H9 (cell line): ENCODE measurements around the gene NCAM1. TPM values are rescaled to one million over a fixed set of nuclear protein-coding genes. Genes with fewer than 3 reads are reported as not detected.

ENCODE experiments used
- DNase-seq: peaks from one replicate; pipeline ENCODE4 v3.0.0-alpha.2; 2017
- H2AFZ ChIP-seq: one replicate; pipeline ENCODE4 v1.6.1; 2013; ENCODE audit warnings: mild to moderate bottlenecking, low read length, control low read depth, moderate library complexity
- H2AK5ac ChIP-seq: 2 replicates; pipeline ENCODE4 v1.6.1; 2013; ENCODE audit warnings: low read length, control low read depth, mixed read lengths; ENCODE audit not compliant: insufficient read length
- H2BK120ac ChIP-seq: one replicate; pipeline ENCODE4 v1.6.1; 2013; ENCODE audit warnings: low read depth, mild to moderate bottlenecking, low read length, control low read depth, inconsistent platforms; ENCODE audit not compliant: poor library complexity, severe bottlenecking
- H2BK12ac ChIP-seq: 2 replicates; pipeline ENCODE4 v1.6.1; 2013; ENCODE audit warnings: low read length, control low read depth, mixed read lengths, low read depth; ENCODE audit not compliant: insufficient read length
- H2BK15ac ChIP-seq: 2 replicates; pipeline ENCODE4 v1.6.1; 2013; ENCODE audit warnings: low read depth, low read length, control low read depth
- H2BK20ac ChIP-seq: one replicate; pipeline ENCODE4 v1.6.1; 2013; ENCODE audit warnings: low read depth, mild to moderate bottlenecking, low read length, control low read depth, inconsistent platforms; ENCODE audit not compliant: poor library complexity, severe bottlenecking
- H2BK5ac ChIP-seq: 2 replicates; pipeline ENCODE4 v1.6.1; 2013; ENCODE audit warnings: low read length, control low read depth, mixed read lengths; ENCODE audit not compliant: insufficient read length
- H3K14ac ChIP-seq: 2 replicates; pipeline ENCODE4 v1.6.1; 2013; ENCODE audit warnings: low read length, control low read depth; ENCODE audit not compliant: insufficient read depth
- H3K18ac ChIP-seq: 2 replicates; pipeline ENCODE4 v1.6.1; 2013; ENCODE audit warnings: low read depth, mild to moderate bottlenecking, mixed read lengths, low read length, control low read depth; ENCODE audit not compliant: insufficient read length
- H3K23ac ChIP-seq: 2 replicates; pipeline ENCODE4 v1.6.1; 2013; ENCODE audit warnings: low read length, control low read depth, mixed read lengths, low read depth; ENCODE audit not compliant: insufficient read length
- H3K23me2 ChIP-seq: 2 replicates; pipeline ENCODE4 v1.6.1; 2013; ENCODE audit warnings: low read depth, mild to moderate bottlenecking, mixed read lengths, low read length, control low read depth; ENCODE audit not compliant: insufficient read length, poor library complexity, severe bottlenecking
- H3K27ac ChIP-seq: 2 replicates; pipeline ENCODE4 v1.5.1; 2013; ENCODE audit warnings: low read length, control low read depth, mixed read lengths, low read depth; ENCODE audit not compliant: insufficient read length
- H3K27me3 ChIP-seq: 2 replicates; pipeline ENCODE4 v1.6.1; 2013; ENCODE audit warnings: low read length, control low read depth, inconsistent platforms; ENCODE audit not compliant: insufficient read depth
- H3K4ac ChIP-seq: 2 replicates; pipeline ENCODE4 v1.6.1; 2013; ENCODE audit warnings: low read depth, mild to moderate bottlenecking, control low read depth, inconsistent platforms, low read length, moderate library complexity
- H3K4me1 ChIP-seq: 2 replicates; pipeline ENCODE4 v1.6.1; 2013; ENCODE audit warnings: low read length, control low read depth, inconsistent platforms; ENCODE audit not compliant: insufficient read depth
- H3K4me2 ChIP-seq: 2 replicates; pipeline ENCODE4 v1.6.1; 2013; ENCODE audit warnings: low read length, control low read depth, mixed read lengths; ENCODE audit not compliant: insufficient read length, insufficient read depth
- H3K56ac ChIP-seq: 2 replicates; pipeline ENCODE4 v1.6.1; 2013; ENCODE audit warnings: low read depth, mild to moderate bottlenecking, mixed read lengths, low read length, control low read depth; ENCODE audit not compliant: insufficient read length
- H3K79me1 ChIP-seq: 2 replicates; pipeline ENCODE4 v1.6.1; 2013; ENCODE audit warnings: low read depth, mild to moderate bottlenecking, moderate library complexity, low read length, control low read depth, inconsistent platforms; ENCODE audit not compliant: insufficient read depth, poor library complexity, severe bottlenecking
- H3K79me2 ChIP-seq: 2 replicates; pipeline ENCODE4 v1.6.1; 2013; ENCODE audit warnings: low read length, control low read depth, inconsistent platforms; ENCODE audit not compliant: insufficient read depth
- H3K9ac ChIP-seq: 2 replicates; pipeline ENCODE4 v1.6.1; 2013; ENCODE audit warnings: low read length, control low read depth, mixed read lengths; ENCODE audit not compliant: insufficient read length; ENCODE audit errors: extremely low read depth
- H3K9me3 ChIP-seq: one replicate; pipeline ENCODE4 v1.6.1; 2013; ENCODE audit warnings: low read depth, low read length, inconsistent platforms; ENCODE audit not compliant: control insufficient read depth
- H3T11ph ChIP-seq: one replicate; pipeline ENCODE4 v1.6.1; 2013; ENCODE audit warnings: mild to moderate bottlenecking, low read length, control low read depth, inconsistent platforms
- H4K20me1 ChIP-seq: one replicate; pipeline ENCODE4 v1.6.1; 2013; ENCODE audit not compliant: control insufficient read depth, insufficient read length, insufficient read depth
- H4K5ac ChIP-seq: 2 replicates; pipeline ENCODE4 v1.6.1; 2013; ENCODE audit warnings: low read depth, mild to moderate bottlenecking, mixed read lengths, low read length, control low read depth; ENCODE audit not compliant: insufficient read length
- H4K8ac ChIP-seq: replicated peaks from 2 replicates; pipeline ENCODE4 v1.6.1; 2013; ENCODE audit warnings: low read length, control low read depth, mixed read lengths, low read depth; ENCODE audit not compliant: insufficient read length
- H4K91ac ChIP-seq: 2 replicates; pipeline ENCODE4 v1.6.1; 2013; ENCODE audit warnings: low read depth, mild to moderate bottlenecking, moderate library complexity, mixed read lengths, low read length, control low read depth; ENCODE audit not compliant: insufficient read length
- H3K27ac Mint-ChIP-seq, 3 experiments: 2 replicates in 2 of 3; 3 replicates in 1 of 3; pipeline ENCODE4 v1.8.0; 2020 to 2021; ENCODE audit warnings: mixed read lengths in 3 of 3, mild to moderate bottlenecking in 1 of 3, moderate library complexity in 1 of 3
- H3K27me3 Mint-ChIP-seq: 2 replicates; pipeline ENCODE4 v1.8.0; 2021; ENCODE audit warnings: low read depth, mild to moderate bottlenecking, moderate library complexity, mixed read lengths
- H3K36me3 Mint-ChIP-seq, 3 experiments: 2 replicates in 2 of 3; 3 replicates in 1 of 3; pipeline ENCODE4 v1.8.0; 2020 to 2021; ENCODE audit warnings: low read depth in 3 of 3, mixed read lengths in 3 of 3; ENCODE audit not compliant: insufficient read depth in 1 of 3
- H3K4me1 Mint-ChIP-seq, 2 experiments: 2 replicates each; pipeline ENCODE4 v1.8.0; 2020; ENCODE audit warnings: mixed read lengths in 2 of 2
- H3K4me3 Mint-ChIP-seq, 2 experiments: 2 replicates in 1 of 2; 3 replicates in 1 of 2; pipeline ENCODE4 v1.8.0; 2020 to 2021; ENCODE audit warnings: mild to moderate bottlenecking in 2 of 2, mixed read lengths in 2 of 2, moderate library complexity in 1 of 2
- H3K9me3 Mint-ChIP-seq, 2 experiments: 2 replicates in 1 of 2; 3 replicates in 1 of 2; pipeline ENCODE4 v1.8.0; 2020; ENCODE audit warnings: mild to moderate bottlenecking in 2 of 2, mixed read lengths in 2 of 2, moderate library complexity in 1 of 2
- WGBS: extraction: QIAGEN DNeasy Blood & Tissue Kit; methylation state at CpG from one replicate; pipeline ENCODE4 v1.1.7; 2013; ENCODE audit warnings: missing lambda C conversion rate, low lambda C conversion rate, mixed read lengths; ENCODE audit not compliant: insufficient read length; ENCODE audit errors: extremely low coverage; 5-methylcytosine and 5-hydroxymethylcytosine counted together
- total RNA-seq: library from RNA; stranded (reverse); gene quantifications from 2 replicates; pipeline ENCODE4 v1.2.1, GENCODE V29; 2021
- TF ChIP-seq, protein P1 (sequence below): fragments of 200-600 bp; sonication (generic); conservative IDR thresholded peaks from 3 replicates; pipeline ENCODE4 v1.8.0; 2021; ENCODE audit warnings: antibody characterized with exemption, mild to moderate bottlenecking

The NCAM1 gene
- total RNA-seq, 1 experiment from 2014 or later, result 2.5 TPM

DNA sequence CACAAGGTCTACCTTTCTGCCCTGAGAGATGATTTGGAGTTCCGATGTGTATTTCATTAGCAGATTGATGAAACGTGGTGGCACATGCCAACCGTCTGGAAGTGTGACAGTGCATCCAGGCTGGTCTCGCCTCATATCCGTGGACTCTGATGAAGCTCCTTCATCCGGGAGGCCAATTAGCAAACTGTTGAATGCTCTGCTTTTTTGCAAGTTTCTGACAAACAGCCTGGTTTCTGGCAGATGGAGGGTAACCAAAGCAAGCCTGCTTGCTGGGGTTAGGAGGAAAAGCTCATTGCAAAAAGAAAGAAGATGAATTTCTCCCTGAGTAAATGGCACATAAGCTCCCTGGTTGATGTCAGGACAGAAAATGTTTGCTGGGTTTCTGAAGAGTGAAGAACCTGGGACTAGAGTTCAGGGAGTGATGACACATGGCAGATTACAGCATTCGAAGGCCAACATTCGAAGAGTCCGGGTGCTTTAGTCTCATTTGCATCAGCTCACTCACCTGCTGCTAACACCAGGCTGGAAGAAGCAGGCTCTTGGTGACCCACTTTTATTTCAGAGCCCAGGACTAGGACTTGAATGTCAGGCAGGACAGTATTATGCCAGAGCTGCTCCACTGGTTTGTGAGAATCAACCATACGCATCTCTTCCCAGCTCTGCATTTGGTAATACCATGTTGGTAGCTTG is 217.3 kb downstream of the NCAM1 start:
- Mint-ChIP-seq H3K4me3 (no peak overlapping the region), H3K27ac (no peak overlapping the region), H3K9me3 (no peaks in the 10 kb centered on the region), H3K36me3 (no peaks in the 10 kb centered on the region), H3K4me1 (peaks cover 22 to 29% of the 10 kb centered on the region in 2 experiments), H3K27me3 (no peaks in the 10 kb centered on the region)
- Histone ChIP-seq H2AFZ (no peak overlapping the region), H3K23ac (no peak overlapping the region), H3K14ac (no peak overlapping the region), H2BK120ac (no peak overlapping the region), H3T11ph (no peak overlapping the region), H2BK12ac (no peak overlapping the region), H4K8ac (no peak overlapping the region), H4K91ac (no peak overlapping the region), H4K5ac (no peak overlapping the region), H3K9ac (no peak overlapping the region), H3K23me2 (no peaks in the 10 kb centered on the region), H3K27me3 (no peaks in the 10 kb centered on the region), H3K27ac (no peak overlapping the region), H2BK5ac (no peak overlapping the region), H3K4me1 (0 out of 2 replicates have a peak, but pooled peaks cover 2% of the 10 kb centered on the region), H3K9me3 (no peaks in the 10 kb centered on the region), H3K56ac (no peak overlapping the region), H2BK15ac (no peak overlapping the region), H3K18ac (no peak overlapping the region), H3K4me2 (no peak overlapping the region), H4K20me1 (no peaks in the 10 kb centered on the region), H2BK20ac (no peak overlapping the region), H3K79me1 (no peaks in the 10 kb centered on the region), H2AK5ac (no peak overlapping the region), H3K79me2 (no peaks in the 10 kb centered on the region), H3K4ac (no peak overlapping the region)
- no CpG with 5 or more reads among the region's 10 CpGs for WGBS
- TF ChIP-seq, protein P1, sequence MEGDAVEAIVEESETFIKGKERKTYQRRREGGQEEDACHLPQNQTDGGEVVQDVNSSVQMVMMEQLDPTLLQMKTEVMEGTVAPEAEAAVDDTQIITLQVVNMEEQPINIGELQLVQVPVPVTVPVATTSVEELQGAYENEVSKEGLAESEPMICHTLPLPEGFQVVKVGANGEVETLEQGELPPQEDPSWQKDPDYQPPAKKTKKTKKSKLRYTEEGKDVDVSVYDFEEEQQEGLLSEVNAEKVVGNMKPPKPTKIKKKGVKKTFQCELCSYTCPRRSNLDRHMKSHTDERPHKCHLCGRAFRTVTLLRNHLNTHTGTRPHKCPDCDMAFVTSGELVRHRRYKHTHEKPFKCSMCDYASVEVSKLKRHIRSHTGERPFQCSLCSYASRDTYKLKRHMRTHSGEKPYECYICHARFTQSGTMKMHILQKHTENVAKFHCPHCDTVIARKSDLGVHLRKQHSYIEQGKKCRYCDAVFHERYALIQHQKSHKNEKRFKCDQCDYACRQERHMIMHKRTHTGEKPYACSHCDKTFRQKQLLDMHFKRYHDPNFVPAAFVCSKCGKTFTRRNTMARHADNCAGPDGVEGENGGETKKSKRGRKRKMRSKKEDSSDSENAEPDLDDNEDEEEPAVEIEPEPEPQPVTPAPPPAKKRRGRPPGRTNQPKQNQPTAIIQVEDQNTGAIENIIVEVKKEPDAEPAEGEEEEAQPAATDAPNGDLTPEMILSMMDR, result no peak
- no peak for DNase-seq
